ENCODE data around the gene MAST4.

DNA sequence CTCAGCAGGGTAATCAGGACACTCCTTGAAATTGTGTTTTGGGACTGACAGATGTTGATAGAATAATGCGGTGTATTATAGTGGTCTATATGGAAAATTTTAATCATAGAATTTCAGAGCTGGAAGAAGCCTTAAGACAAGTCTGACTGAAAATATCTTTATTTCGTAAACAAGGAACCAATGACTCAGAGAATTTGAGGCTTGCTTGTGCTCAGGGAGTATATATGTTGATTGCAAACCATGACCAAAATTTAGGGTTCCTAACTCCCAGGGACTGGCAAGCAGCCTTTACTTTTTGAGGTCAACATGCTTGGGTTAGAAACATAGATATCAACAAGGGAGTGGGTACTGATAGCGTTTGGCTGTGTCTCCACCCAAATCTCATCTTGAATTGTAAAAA lies 313.2 kb downstream of the MAST4 start:
- TF ChIP-seq CTCF (optimal IDR thresholded peaks at IDR 0.05 in 1 of 3, IDR thresholded peaks at IDR 0.05 in 1 of 3, conservative IDR thresholded peaks at IDR 0.05 in 1 of 3; ENCODE audit: extremely low read depth in 1 of 3, insufficient read depth in 2 of 3, low read length in 3 of 3) (no peak), EZH2 (IDR thresholded peaks at IDR 0.05; ENCODE audit: low read length) (no peak)

All from keratinocyte (primary cell).